ENCODE results near the gene DNM3. TPM values are rescaled to one million over a fixed set of nuclear protein-coding genes. Genes with fewer than 3 reads are reported as not detected.

DNM3 gene
- total RNA-seq, 2 experiments from 2014 or later, result 1.6 to 1.8 TPM

DNA sequence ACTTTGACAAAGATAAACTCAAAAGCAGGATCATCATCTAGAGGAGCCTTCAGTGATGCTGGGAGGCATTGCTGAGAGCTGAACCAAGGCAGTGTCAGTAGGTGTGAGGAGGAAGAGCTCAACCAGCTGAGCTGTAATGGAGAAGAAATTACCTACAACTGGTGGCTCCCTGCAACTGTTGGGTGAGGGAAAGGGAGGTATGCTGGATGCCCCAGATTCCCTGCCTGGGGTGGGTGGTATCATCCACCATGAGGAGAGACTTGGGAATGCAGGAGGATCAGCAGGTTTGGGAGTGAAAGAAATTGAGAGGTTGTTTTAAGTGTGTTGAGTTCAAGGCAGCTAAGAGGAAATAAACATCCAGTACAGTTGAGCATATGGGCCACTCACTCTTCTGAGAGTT lies 199.8 kb downstream of the DNM3 start:
- intact Hi-C loops (cut with DNase I, micrococcal nuclease), result no loop called here
- no peak for DNase-seq
- Mint-ChIP-seq H3K4me3 (no peak overlapping the region), H3K27me3 (no peaks in the 10 kb centered on the region), H3K36me3 (ENCODE audit: low read depth) (peaks cover 5% of the 10 kb centered on the region), H3K9me3 (peaks cover 2% of the 10 kb centered on the region), H3K27ac (no peak overlapping the region), H3K4me1 (ENCODE audit: low read depth) (peaks cover 16% of the 10 kb centered on the region)
- Histone ChIP-seq H3K36me3 (ENCODE audit: insufficient read depth, low read length) (no peaks in the 10 kb centered on the region), H3K27me3 (ENCODE audit: control insufficient read depth in 1 of 2, insufficient read depth in 2 of 2, low read length in 2 of 2) (no peaks in the 10 kb centered on the region), H3K27ac (ENCODE audit: low read depth in 1 of 2, low read length in 2 of 2) (no peak overlapping the region), H3K9me3 (ENCODE audit: control insufficient read depth in 1 of 2, insufficient read depth in 1 of 2, low read length in 2 of 2) (no peaks in the 10 kb centered on the region), H3K4me1 (ENCODE audit: insufficient read depth, low read length) (peaks cover 4% of the 10 kb centered on the region), H3K4me3 (ENCODE audit: low read length) (no peak overlapping the region)
- ChIA-PET POLR2A (interaction anchor here (0.7 kb wide), 1 partner anchor 410 kb away, joined by 3 read pairs; no protein-coding TSS in a partner anchor), CTCF (no interaction called here)
- TF ChIP-seq, protein P1, sequence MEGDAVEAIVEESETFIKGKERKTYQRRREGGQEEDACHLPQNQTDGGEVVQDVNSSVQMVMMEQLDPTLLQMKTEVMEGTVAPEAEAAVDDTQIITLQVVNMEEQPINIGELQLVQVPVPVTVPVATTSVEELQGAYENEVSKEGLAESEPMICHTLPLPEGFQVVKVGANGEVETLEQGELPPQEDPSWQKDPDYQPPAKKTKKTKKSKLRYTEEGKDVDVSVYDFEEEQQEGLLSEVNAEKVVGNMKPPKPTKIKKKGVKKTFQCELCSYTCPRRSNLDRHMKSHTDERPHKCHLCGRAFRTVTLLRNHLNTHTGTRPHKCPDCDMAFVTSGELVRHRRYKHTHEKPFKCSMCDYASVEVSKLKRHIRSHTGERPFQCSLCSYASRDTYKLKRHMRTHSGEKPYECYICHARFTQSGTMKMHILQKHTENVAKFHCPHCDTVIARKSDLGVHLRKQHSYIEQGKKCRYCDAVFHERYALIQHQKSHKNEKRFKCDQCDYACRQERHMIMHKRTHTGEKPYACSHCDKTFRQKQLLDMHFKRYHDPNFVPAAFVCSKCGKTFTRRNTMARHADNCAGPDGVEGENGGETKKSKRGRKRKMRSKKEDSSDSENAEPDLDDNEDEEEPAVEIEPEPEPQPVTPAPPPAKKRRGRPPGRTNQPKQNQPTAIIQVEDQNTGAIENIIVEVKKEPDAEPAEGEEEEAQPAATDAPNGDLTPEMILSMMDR (IDR thresholded peaks at IDR 0.05), result no peak
- no peak for ATAC-seq (ENCODE audit: poor library complexity)

DNA sequence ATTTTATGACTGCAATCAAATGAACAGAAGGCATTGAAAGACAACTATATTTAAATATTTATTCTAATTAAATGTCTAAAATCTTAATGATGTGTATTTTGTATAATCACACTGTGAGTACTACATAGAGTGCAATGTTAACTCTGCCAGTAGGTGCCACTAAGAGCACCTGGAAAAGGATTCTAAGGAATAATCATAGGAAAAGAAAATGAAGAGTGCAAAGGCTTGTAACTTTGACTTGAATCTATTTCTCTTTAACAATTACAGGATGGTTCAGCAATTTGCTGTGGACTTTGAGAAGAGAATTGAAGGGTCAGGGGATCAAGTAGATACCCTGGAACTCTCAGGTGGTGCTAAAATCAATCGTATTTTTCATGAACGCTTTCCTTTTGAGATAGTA lies 200.4 kb downstream of the DNM3 start:
- CTCF ChIA-PET, result no interaction called here

DNA sequence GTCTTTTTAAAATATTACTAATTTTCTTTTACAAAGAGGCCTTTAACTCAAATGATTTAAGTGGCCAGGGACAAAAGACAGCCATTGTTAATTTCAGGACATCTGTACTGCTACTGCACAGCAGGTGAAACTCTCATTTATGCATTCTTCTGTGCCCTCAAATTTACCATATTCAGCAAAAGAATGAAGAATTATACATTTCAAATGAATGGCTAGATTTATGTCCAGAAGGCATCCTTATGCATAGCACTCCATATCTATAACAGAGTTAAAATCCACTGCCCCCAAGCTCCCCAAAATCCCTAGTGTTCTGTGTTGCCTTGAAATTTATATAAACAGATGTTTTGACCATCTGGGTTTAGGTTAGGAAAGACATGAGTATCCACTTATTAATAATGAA lies 202.6 kb downstream of the DNM3 start:
- Histone ChIP-seq H3K27me3 (ENCODE audit: control insufficient read depth in 1 of 2, insufficient read depth in 2 of 2, low read length in 2 of 2) (no peaks in the 10 kb centered on the region), H3K4me3 (ENCODE audit: low read length) (no peak overlapping the region), H3K9me3 (ENCODE audit: control insufficient read depth in 1 of 2, insufficient read depth in 1 of 2, low read length in 2 of 2) (no peaks in the 10 kb centered on the region), H3K36me3 (ENCODE audit: insufficient read depth, low read length) (no peaks in the 10 kb centered on the region), H3K27ac (ENCODE audit: low read depth in 1 of 2, low read length in 2 of 2) (no peak overlapping the region), H3K4me1 (ENCODE audit: insufficient read depth, low read length) (peaks cover 4% of the 10 kb centered on the region)
- H3K27me3 Mint-ChIP-seq, result no peaks in the 10 kb centered on the region
- POLR2A ChIA-PET, result no interaction called here
- TF ChIP-seq, protein P1 (IDR thresholded peaks at IDR 0.05), result no peak
- no peak for DNase-seq
- CTCF ChIA-PET, result no interaction called here
- no peak overlapping the region for H3K4me3 Mint-ChIP-seq
- H3K27ac Mint-ChIP-seq, result no peak overlapping the region
- peaks cover 2% of the 10 kb centered on the region for H3K9me3 Mint-ChIP-seq
- ATAC-seq (ENCODE audit: poor library complexity), result no peak
- H3K4me1 Mint-ChIP-seq (ENCODE audit: low read depth), result peaks cover 16% of the 10 kb centered on the region
- intact Hi-C loops (cut with DNase I, micrococcal nuclease), result no loop called here
- peaks cover 5% of the 10 kb centered on the region for H3K36me3 Mint-ChIP-seq (ENCODE audit: low read depth)

More for the DNA sequence above, 200.4 kb downstream of the DNM3 start:
- H3K27me3 Mint-ChIP-seq, result no peaks in the 10 kb centered on the region
- ATAC-seq (ENCODE audit: poor library complexity), result no peak
- H3K27ac ChIP-seq (ENCODE audit: low read depth in 1 of 2, low read length in 2 of 2), result no peak overlapping the region
- H3K4me3 ChIP-seq (ENCODE audit: low read length), result no peak overlapping the region
- H3K4me3 Mint-ChIP-seq, result no peak overlapping the region
- H3K9me3 Mint-ChIP-seq, result peaks cover 2% of the 10 kb centered on the region
- POLR2A ChIA-PET, result interaction anchor here (0.7 kb wide), 1 partner anchor 409 kb away, joined by 3 read pairs; no protein-coding TSS in a partner anchor
- H3K27me3 ChIP-seq (ENCODE audit: control insufficient read depth in 1 of 2, insufficient read depth in 2 of 2, low read length in 2 of 2), result no peaks in the 10 kb centered on the region
- H3K27ac Mint-ChIP-seq, result no peak overlapping the region
- H3K4me1 ChIP-seq (ENCODE audit: insufficient read depth, low read length), result peaks cover 4% of the 10 kb centered on the region
- DNase-seq, result no peak
- no peaks in the 10 kb centered on the region for H3K9me3 ChIP-seq (ENCODE audit: control insufficient read depth in 1 of 2, insufficient read depth in 1 of 2, low read length in 2 of 2)
- peaks cover 5% of the 10 kb centered on the region for H3K36me3 Mint-ChIP-seq (ENCODE audit: low read depth)
- no peaks in the 10 kb centered on the region for H3K36me3 ChIP-seq (ENCODE audit: insufficient read depth, low read length)
- H3K4me1 Mint-ChIP-seq (ENCODE audit: low read depth), result peaks cover 16% of the 10 kb centered on the region
- TF ChIP-seq, protein P1 (IDR thresholded peaks at IDR 0.05), result no peak
- intact Hi-C loops (cut with DNase I, micrococcal nuclease), result no loop called here

Measured in CD4-positive, alpha-beta T cell (primary cell).